K562 (cell line): ENCODE data around the gene NARF. TPM values are rescaled to one million over a fixed set of nuclear protein-coding genes. Genes with fewer than 3 reads are reported as not detected.

Experiments
- CBX5 ChIP-seq: IDR thresholded peaks from 2 replicates; pipeline ENCODE4 v1.6.1; 2014; ENCODE audit warnings: low read depth, borderline replicate concordance
- ELF2 ChIP-seq: fragments of 250-450 bp; sonication (Bioruptor Pico); IDR thresholded peaks from 2 replicates; pipeline ENCODE4 v1.5.0; 2021; ENCODE audit warnings: mild to moderate bottlenecking
- FOXJ3 ChIP-seq: sonication (generic); formaldehyde crosslinking; IDR thresholded peaks from 2 replicates; pipeline ENCODE4 v1.4.0; 2020; ENCODE audit warnings: mild to moderate bottlenecking, missing genetic modification reagents
- HDGF ChIP-seq: fragments of 450-650 bp; IDR thresholded peaks from 2 replicates; pipeline ENCODE4 v1.6.1; 2016
- MAFG ChIP-seq: fragments of 450-650 bp; conservative IDR thresholded peaks from 2 replicates; pipeline ENCODE4 v1.6.1; 2016; ENCODE audit warnings: missing genetic modification characterization, missing compliant biosample characterization
- POLR2G ChIP-seq: fragments of 200-400 bp; formaldehyde crosslinking; IDR thresholded peaks from 2 replicates; pipeline ENCODE4 v1.6.1; 2017; ENCODE audit warnings: low read depth, mild to moderate bottlenecking, antibody characterized with exemption, low read length, moderate library complexity
- RBBP5 ChIP-seq: fragments of 200-600 bp; sonication (generic); IDR thresholded peaks from 2 replicates; pipeline ENCODE4 v1.6.1; 2012; ENCODE audit warnings: borderline replicate concordance, mild to moderate bottlenecking, low read length, control low read depth, inconsistent platforms; ENCODE audit not compliant: insufficient read depth, poor library complexity, severe bottlenecking
- RFX1 ChIP-seq: fragments of 450-650 bp; IDR thresholded peaks from 2 replicates; pipeline ENCODE4 v1.6.1; 2016; ENCODE audit warnings: mild to moderate bottlenecking, moderate library complexity
- SIN3B ChIP-seq: fragments of 450-650 bp; IDR thresholded peaks from 2 replicates; pipeline ENCODE4 v1.6.1; 2017; ENCODE audit warnings: low read depth, mild to moderate bottlenecking, moderate library complexity
- TRIM24 ChIP-seq, 2 experiments: fragments of 450-650 bp; IDR thresholded peaks; 2 replicates each; pipeline ENCODE4 v1.6.1; 2016
- ZFP36 ChIP-seq: fragments of 150-350 bp; IDR thresholded peaks from 2 replicates; pipeline ENCODE4 v1.6.1; 2018; ENCODE audit warnings: low read length, low read depth; ENCODE audit not compliant: partially characterized antibody
- ZKSCAN8 ChIP-seq: fragments of 200-800 bp; sonication (Bioruptor generic); IDR thresholded peaks from 2 replicates; pipeline ENCODE4 v1.6.1; 2016; ENCODE audit warnings: missing genetic modification characterization, missing compliant biosample characterization
- ZNF589 ChIP-seq: fragments of 200-800 bp; sonication (Bioruptor generic); IDR thresholded peaks from 2 replicates; pipeline ENCODE4 v1.6.1; 2016; ENCODE audit warnings: low read depth, missing genetic modification characterization, missing compliant biosample characterization
- polyA plus RNA-seq, 8 experiments: library from polyadenylated mRNA; depleted of rRNA in 4 of 8; stranded (reverse) in 5 of 8; unstranded in 3 of 8; fragments of >200 nt; fragmentation: Nextera tagmentation in 2 of 8; fragmentation: Illumina TruSeq in 1 of 8; extraction: Ambion mirVana in 2 of 8; extraction: Trizol in 1 of 8; gene quantifications; 2 replicates each; pipeline versions ENCODE4 v1.2.1 to v1.2.3, GENCODE V29; 2011 to 2014; ENCODE audit warnings: inconsistent platforms in 1 of 8, missing spikeins in 1 of 8
- total RNA-seq, 7 experiments: library from RNA; depleted of rRNA in 6 of 7; stranded (reverse); fragments of >200 nt in 6 of 7; fragmentation: Illumina TruSeq in 2 of 7; extraction: Trizol in 2 of 7; gene quantifications; 2 replicates each; pipeline versions ENCODE4 v1.2.1 to v1.2.3, GENCODE V29; 2011 to 2021; ENCODE audit warnings: low replicate concordance in 1 of 7
- TF ChIP-seq, protein P1 (sequence below): fragments of 250-450 bp; sonication (Bioruptor Pico); IDR thresholded peaks from 2 replicates; pipeline ENCODE4 v1.8.0; 2022; ENCODE audit warnings: moderate library complexity, mild to moderate bottlenecking, inconsistent platforms
- TF ChIP-seq, protein P2 (sequence below): IDR thresholded peaks from 3 replicates; pipeline ENCODE4 v1.6.1; 2011; ENCODE audit warnings: borderline replicate concordance, mild to moderate bottlenecking, moderate library complexity; ENCODE audit not compliant: insufficient read length; ENCODE audit errors: extremely low read depth
- TF ChIP-seq, protein P3 (sequence below): fragments of 450-650 bp; IDR thresholded peaks from 2 replicates; pipeline ENCODE4 v1.6.1; 2018; ENCODE audit warnings: mild to moderate bottlenecking, low read depth; ENCODE audit not compliant: partially characterized antibody
- TF ChIP-seq, protein P4 (sequence below): fragments of 450-650 bp; IDR thresholded peaks from 2 replicates; pipeline ENCODE4 v1.7.1; 2018; ENCODE audit warnings: mild to moderate bottlenecking, low read depth; ENCODE audit not compliant: partially characterized antibody
- TF ChIP-seq, protein P5 (sequence below): sonication (generic); formaldehyde crosslinking; IDR thresholded peaks from 2 replicates; pipeline ENCODE4 v1.5.0; 2020; ENCODE audit warnings: missing genetic modification reagents

The NARF gene
- total and polyA plus RNA-seq, 9 of the 15 experiments (the other 6 are each of a cell fraction or from before 2014, with no cell fraction given) = 60.4 to 423 (median 132) TPM

DNA sequence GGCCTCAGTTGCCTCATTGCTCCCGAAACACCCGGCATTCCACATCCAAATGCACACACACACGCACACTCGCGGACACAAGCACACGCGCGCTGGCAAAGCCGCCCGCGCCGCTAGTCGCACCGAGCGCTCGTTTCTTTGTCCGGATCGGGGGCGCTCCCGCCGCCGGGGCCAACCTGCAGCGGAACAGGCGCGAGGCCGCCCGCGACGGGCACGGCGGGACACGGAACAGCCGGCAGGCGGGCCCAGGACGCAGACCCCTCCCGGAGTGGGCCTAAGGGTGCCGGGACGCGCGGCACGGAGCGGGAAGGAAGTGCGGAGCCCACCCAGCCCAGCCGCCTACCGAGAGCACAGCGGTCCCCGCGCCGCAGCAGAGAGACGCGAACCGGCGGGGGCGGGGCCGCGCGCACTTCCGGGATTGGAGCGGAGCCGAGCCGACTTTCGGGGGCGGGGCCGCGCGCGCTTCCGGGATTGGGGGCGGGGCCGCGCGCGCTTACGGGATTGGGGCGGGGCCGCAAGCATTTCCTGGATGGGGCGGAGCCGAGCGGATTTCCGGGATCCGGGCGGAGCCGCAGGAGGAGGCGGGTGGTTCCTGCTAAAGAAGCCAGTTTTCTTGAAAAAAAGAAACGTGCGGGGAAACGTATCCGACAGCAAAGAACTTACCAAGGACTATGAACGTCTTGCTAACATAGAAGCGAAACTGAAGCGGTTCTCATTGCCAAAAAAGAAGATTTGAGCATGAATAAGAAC is 8.0 kb upstream of the NARF start, which contains the start of gene CYBC1 (continued):
- TF ChIP-seq SIN3B = peak; percentile 42; the same call in 1 of the 2 replicates
- TF ChIP-seq, protein P1, sequence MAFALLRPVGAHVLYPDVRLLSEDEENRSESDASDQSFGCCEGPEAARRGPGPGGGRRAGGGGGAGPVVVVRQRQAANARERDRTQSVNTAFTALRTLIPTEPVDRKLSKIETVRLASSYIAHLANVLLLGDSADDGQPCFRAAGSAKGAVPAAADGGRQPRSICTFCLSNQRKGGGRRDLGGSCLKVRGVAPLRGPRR (CRISPR knock-in tag) = no peak
- TF ChIP-seq RBBP5 = peak; percentile 90
- TF ChIP-seq, protein P2, sequence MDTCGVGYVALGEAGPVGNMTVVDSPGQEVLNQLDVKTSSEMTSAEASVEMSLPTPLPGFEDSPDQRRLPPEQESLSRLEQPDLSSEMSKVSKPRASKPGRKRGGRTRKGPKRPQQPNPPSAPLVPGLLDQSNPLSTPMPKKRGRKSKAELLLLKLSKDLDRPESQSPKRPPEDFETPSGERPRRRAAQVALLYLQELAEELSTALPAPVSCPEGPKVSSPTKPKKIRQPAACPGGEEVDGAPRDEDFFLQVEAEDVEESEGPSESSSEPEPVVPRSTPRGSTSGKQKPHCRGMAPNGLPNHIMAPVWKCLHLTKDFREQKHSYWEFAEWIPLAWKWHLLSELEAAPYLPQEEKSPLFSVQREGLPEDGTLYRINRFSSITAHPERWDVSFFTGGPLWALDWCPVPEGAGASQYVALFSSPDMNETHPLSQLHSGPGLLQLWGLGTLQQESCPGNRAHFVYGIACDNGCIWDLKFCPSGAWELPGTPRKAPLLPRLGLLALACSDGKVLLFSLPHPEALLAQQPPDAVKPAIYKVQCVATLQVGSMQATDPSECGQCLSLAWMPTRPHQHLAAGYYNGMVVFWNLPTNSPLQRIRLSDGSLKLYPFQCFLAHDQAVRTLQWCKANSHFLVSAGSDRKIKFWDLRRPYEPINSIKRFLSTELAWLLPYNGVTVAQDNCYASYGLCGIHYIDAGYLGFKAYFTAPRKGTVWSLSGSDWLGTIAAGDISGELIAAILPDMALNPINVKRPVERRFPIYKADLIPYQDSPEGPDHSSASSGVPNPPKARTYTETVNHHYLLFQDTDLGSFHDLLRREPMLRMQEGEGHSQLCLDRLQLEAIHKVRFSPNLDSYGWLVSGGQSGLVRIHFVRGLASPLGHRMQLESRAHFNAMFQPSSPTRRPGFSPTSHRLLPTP = no peak
- no peak for TF ChIP-seq RFX1
- no peak for TF ChIP-seq ZFP36
- peak; percentile 96 for TF ChIP-seq ELF2
- TF ChIP-seq POLR2G = peak; percentile 88
- TF ChIP-seq CBX5 = no peak
- TF ChIP-seq, protein P3, sequence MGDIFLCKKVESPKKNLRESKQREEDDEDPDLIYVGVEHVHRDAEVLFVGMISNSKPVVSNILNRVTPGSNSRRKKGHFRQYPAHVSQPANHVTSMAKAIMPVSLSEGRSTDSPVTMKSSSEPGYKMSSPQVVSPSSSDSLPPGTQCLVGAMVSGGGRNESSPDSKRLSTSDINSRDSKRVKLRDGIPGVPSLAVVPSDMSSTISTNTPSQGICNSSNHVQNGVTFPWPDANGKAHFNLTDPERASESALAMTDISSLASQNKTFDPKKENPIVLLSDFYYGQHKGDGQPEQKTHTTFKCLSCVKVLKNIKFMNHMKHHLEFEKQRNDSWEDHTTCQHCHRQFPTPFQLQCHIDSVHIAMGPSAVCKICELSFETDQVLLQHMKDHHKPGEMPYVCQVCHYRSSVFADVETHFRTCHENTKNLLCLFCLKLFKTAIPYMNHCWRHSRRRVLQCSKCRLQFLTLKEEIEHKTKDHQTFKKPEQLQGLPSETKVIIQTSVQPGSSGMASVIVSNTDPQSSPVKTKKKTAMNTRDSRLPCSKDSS = no peak
- no peak for TF ChIP-seq ZNF589
- TF ChIP-seq MAFG = no peak
- no peak for TF ChIP-seq ZKSCAN8 (CRISPR knock-in tag)
- TF ChIP-seq, protein P4, sequence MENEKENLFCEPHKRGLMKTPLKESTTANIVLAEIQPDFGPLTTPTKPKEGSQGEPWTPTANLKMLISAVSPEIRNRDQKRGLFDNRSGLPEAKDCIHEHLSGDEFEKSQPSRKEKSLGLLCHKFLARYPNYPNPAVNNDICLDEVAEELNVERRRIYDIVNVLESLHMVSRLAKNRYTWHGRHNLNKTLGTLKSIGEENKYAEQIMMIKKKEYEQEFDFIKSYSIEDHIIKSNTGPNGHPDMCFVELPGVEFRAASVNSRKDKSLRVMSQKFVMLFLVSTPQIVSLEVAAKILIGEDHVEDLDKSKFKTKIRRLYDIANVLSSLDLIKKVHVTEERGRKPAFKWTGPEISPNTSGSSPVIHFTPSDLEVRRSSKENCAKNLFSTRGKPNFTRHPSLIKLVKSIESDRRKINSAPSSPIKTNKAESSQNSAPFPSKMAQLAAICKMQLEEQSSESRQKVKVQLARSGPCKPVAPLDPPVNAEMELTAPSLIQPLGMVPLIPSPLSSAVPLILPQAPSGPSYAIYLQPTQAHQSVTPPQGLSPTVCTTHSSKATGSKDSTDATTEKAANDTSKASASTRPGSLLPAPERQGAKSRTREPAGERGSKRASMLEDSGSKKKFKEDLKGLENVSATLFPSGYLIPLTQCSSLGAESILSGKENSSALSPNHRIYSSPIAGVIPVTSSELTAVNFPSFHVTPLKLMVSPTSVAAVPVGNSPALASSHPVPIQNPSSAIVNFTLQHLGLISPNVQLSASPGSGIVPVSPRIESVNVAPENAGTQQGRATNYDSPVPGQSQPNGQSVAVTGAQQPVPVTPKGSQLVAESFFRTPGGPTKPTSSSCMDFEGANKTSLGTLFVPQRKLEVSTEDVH = peak; percentile 90
- no peak for TF ChIP-seq FOXJ3
- TF ChIP-seq, protein P5, sequence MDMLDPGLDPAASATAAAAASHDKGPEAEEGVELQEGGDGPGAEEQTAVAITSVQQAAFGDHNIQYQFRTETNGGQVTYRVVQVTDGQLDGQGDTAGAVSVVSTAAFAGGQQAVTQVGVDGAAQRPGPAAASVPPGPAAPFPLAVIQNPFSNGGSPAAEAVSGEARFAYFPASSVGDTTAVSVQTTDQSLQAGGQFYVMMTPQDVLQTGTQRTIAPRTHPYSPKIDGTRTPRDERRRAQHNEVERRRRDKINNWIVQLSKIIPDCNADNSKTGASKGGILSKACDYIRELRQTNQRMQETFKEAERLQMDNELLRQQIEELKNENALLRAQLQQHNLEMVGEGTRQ (CRISPR knock-in tag) = no peak
- no peak for TF ChIP-seq TRIM24 (IDR thresholded peaks at IDR 0.05)
- no peak for TF ChIP-seq HDGF
